Gastroesophageal sphincter (tissue), 3 donors: ENCODE results near the gene IBA57.

Experiments used
- EP300 ChIP-seq: sonication (generic); formaldehyde crosslinking; IDR thresholded peaks from one replicate; pipeline ENCODE4 v1.6.1; 2017; ENCODE audit warnings: antibody characterized with exemption, mild to moderate bottlenecking
- POLR2A ChIP-seq, 2 donors: fragments of 450-650 bp; IDR thresholded peaks; one replicate each; pipeline ENCODE4 v1.6.1; 2017; ENCODE audit warnings: antibody characterized with exemption in 2 of 2, mild to moderate bottlenecking in 2 of 2, moderate library complexity in 1 of 2
- POLR2AphosphoS5 ChIP-seq: sonication (generic); formaldehyde crosslinking; IDR thresholded peaks from one replicate; pipeline ENCODE4 v1.6.1; 2017; ENCODE audit warnings: antibody characterized with exemption
- TF ChIP-seq, protein P1 (sequence below), 4 experiments: fragments of 200-600 bp in 2 of 4; fragments of 450-650 bp in 2 of 4; sonication (generic) in 1 of 4; IDR thresholded peaks; one replicate each; pipeline ENCODE4 v1.5.1; 2017 to 2019; ENCODE audit warnings: antibody characterized with exemption in 4 of 4, mild to moderate bottlenecking in 2 of 4, moderate library complexity in 2 of 4

DNA sequence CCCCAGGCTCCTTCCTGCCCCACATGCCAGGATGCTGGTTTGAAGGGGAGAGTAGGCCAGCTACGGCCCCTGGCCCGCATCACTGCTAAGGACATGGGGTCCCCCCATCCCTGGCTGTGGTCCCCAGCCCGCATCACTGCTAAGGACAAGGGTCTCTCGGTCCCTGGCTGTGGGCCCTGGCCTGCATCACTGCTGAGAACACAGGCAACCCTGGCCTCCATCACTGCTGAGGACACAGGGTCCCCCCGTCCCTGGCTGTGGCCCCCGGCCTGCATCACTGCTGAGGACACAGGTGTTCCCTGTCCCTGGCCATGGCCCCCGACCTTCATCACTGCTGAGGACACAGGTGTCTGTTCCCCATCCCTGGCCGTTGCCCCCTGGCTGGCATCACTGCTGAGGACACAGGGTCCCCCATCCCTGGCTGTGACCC lies 41.8 kb downstream of the IBA57 start:
- TF ChIP-seq POLR2AphosphoS5 (no peak), POLR2A (IDR thresholded peaks at IDR 0.05) (no peak), EP300 (no peak)
- TF ChIP-seq, protein P1, sequence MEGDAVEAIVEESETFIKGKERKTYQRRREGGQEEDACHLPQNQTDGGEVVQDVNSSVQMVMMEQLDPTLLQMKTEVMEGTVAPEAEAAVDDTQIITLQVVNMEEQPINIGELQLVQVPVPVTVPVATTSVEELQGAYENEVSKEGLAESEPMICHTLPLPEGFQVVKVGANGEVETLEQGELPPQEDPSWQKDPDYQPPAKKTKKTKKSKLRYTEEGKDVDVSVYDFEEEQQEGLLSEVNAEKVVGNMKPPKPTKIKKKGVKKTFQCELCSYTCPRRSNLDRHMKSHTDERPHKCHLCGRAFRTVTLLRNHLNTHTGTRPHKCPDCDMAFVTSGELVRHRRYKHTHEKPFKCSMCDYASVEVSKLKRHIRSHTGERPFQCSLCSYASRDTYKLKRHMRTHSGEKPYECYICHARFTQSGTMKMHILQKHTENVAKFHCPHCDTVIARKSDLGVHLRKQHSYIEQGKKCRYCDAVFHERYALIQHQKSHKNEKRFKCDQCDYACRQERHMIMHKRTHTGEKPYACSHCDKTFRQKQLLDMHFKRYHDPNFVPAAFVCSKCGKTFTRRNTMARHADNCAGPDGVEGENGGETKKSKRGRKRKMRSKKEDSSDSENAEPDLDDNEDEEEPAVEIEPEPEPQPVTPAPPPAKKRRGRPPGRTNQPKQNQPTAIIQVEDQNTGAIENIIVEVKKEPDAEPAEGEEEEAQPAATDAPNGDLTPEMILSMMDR (IDR thresholded peaks at IDR 0.05): no peak
